ENCODE data around the gene CCL17.

DNA sequence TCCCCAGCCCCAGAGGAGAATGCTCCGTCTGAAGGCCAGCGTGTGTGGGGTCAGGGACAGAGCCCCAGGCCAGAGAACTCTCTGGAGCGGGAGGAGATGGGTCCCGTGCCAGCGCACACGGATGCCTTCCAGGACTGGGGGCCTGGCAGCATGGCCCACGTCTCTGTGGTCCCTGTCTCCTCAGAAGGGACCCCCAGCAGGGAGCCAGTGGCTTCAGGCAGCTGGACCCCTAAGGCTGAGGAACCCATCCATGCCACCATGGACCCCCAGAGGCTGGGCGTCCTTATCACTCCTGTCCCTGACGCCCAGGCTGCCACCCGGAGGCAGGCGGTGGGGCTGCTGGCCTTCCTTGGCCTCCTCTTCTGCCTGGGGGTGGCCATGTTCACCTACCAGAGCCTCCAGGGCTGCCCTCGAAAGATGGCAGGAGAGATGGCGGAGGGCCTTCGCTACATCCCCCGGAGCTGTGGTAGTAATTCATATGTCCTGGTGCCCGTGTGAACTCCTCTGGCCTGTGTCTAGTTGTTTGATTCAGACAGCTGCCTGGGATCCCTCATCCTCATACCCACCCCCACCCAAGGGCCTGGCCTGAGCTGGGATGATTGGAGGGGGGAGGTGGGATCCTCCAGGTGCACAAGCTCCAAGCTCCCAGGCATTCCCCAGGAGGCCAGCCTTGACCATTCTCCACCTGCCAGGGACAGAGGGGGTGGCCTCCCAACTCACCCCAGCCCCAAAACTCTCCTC is 21.9 kb upstream of the CCL17 start:
- TF ChIP-seq CTCF (IDR thresholded peaks at IDR 0.05) (no peak), POLR2A (IDR thresholded peaks at IDR 0.05) (no peak)

Data from vagina (tissue), 2 donors.